ENCODE results near the gene CRTC1. TPM values are rescaled to one million over a fixed set of nuclear protein-coding genes. Genes with fewer than 3 reads are reported as not detected.
A peak's percentile ranks its signal among the peaks of the same experiment; 100 is the strongest.

Gene CRTC1
- total RNA-seq, 1 experiment from 2014 or later: 12.3 TPM

- Mint-ChIP-seq H3K9me3 (no peaks in the 10 kb centered on the region), H3K4me1 (peaks cover 43% of the 10 kb centered on the region), H3K27me3 (ENCODE audit: low read depth) (peaks cover 3% of the 10 kb centered on the region; the same call in 1 of the 2 replicates), H3K4me3 (no peak overlapping the region), H3K27ac (peak overlapping the region; percentile 81), H3K36me3 (no peaks in the 10 kb centered on the region)
- TF ChIP-seq MLX (CRISPR knock-in tag; IDR thresholded peaks at IDR 0.05): no peak
- no peak for TF ChIP-seq ZNF423 (CRISPR knock-in tag; IDR thresholded peaks at IDR 0.05)
- TF ChIP-seq ZNF396 (CRISPR knock-in tag; IDR thresholded peaks at IDR 0.05; ENCODE audit: borderline replicate concordance): no peak
- TF ChIP-seq IRF1 (CRISPR knock-in tag; IDR thresholded peaks at IDR 0.05): no peak
- TF ChIP-seq ERG (CRISPR knock-in tag; IDR thresholded peaks at IDR 0.05): no peak
- TF ChIP-seq CREM (CRISPR knock-in tag; IDR thresholded peaks at IDR 0.05): no peak
- TF ChIP-seq ZNF232 (CRISPR knock-in tag; IDR thresholded peaks at IDR 0.05): no peak
- TF ChIP-seq, protein P1, sequence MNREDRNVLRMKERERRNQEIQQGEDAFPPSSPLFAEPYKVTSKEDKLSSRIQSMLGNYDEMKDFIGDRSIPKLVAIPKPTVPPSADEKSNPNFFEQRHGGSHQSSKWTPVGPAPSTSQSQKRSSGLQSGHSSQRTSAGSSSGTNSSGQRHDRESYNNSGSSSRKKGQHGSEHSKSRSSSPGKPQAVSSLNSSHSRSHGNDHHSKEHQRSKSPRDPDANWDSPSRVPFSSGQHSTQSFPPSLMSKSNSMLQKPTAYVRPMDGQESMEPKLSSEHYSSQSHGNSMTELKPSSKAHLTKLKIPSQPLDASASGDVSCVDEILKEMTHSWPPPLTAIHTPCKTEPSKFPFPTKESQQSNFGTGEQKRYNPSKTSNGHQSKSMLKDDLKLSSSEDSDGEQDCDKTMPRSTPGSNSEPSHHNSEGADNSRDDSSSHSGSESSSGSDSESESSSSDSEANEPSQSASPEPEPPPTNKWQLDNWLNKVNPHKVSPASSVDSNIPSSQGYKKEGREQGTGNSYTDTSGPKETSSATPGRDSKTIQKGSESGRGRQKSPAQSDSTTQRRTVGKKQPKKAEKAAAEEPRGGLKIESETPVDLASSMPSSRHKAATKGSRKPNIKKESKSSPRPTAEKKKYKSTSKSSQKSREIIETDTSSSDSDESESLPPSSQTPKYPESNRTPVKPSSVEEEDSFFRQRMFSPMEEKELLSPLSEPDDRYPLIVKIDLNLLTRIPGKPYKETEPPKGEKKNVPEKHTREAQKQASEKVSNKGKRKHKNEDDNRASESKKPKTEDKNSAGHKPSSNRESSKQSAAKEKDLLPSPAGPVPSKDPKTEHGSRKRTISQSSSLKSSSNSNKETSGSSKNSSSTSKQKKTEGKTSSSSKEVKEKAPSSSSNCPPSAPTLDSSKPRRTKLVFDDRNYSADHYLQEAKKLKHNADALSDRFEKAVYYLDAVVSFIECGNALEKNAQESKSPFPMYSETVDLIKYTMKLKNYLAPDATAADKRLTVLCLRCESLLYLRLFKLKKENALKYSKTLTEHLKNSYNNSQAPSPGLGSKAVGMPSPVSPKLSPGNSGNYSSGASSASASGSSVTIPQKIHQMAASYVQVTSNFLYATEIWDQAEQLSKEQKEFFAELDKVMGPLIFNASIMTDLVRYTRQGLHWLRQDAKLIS (CRISPR knock-in tag; IDR thresholded peaks at IDR 0.05; ENCODE audit: borderline replicate concordance): no peak
- no peak for TF ChIP-seq IRF2 (CRISPR knock-in tag; IDR thresholded peaks at IDR 0.05; ENCODE audit: borderline replicate concordance, low read depth)
- TF ChIP-seq MYBL2 (CRISPR knock-in tag; IDR thresholded peaks at IDR 0.05): no peak
- TF ChIP-seq, protein P2, sequence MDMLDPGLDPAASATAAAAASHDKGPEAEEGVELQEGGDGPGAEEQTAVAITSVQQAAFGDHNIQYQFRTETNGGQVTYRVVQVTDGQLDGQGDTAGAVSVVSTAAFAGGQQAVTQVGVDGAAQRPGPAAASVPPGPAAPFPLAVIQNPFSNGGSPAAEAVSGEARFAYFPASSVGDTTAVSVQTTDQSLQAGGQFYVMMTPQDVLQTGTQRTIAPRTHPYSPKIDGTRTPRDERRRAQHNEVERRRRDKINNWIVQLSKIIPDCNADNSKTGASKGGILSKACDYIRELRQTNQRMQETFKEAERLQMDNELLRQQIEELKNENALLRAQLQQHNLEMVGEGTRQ (CRISPR knock-in tag; IDR thresholded peaks at IDR 0.05): no peak
- TF ChIP-seq ZNF219 (CRISPR knock-in tag; IDR thresholded peaks at IDR 0.05; ENCODE audit: borderline replicate concordance): no peak
- TF ChIP-seq NR3C1 (CRISPR knock-in tag; conservative IDR thresholded peaks at IDR 0.05; ENCODE audit: low read depth): no peak
- TF ChIP-seq GABPB1 (CRISPR knock-in tag; IDR thresholded peaks at IDR 0.05): no peak
- TF ChIP-seq ZNF121 (CRISPR knock-in tag; IDR thresholded peaks at IDR 0.05): no peak
- ChIA-PET CTCF (interaction anchor here (0.7 to 2.0 kb wide), 5 partner anchors 37 to 187 kb away, joined by 3 to 8 read pairs (median 4); partner anchors contain the start of gene TMEM59L), POLR2A (no interaction called here)
- DNase-seq (ENCODE audit: low spot score): no peak
- peak; percentile 23; the same call in 1 of the 2 replicates for ATAC-seq
Observed at GRCh38 chr19:18649371-18650020, 34.0 kb upstream of the CRTC1 start.

DNA sequence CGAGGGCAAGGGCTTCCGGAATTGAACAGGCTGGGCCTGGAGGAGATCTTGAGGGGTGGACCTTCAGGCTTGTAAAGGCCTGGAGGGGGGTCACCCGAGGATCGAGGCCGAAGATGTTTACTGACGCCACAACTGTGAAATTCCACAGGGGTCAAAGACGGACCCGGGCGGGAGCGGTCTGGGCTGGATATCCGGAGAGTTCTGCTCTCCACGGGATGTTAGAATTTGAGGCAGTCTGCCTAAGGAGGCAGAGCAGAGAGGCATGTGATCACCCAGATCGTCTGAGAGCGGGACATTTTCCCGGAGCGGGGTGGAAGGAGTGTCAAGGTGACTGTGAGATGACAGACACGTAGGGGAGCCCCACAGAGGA is 33.5 kb upstream of the CRTC1 start:
- CTCF ChIA-PET: interaction anchor here (1.7 kb wide), 1 partner anchor 161 kb away, joined by 3 read pairs; no protein-coding TSS in a partner anchor
- POLR2A ChIA-PET: no interaction called here
- peaks cover 3% of the 10 kb centered on the region; the same call in 1 of the 2 replicates for H3K27me3 Mint-ChIP-seq (ENCODE audit: low read depth)
- H3K9me3 Mint-ChIP-seq: no peaks in the 10 kb centered on the region
- ATAC-seq (no peak), DNase-seq (ENCODE audit: low spot score) (no peak)
- H3K36me3 Mint-ChIP-seq: no peaks in the 10 kb centered on the region
- H3K4me1 Mint-ChIP-seq: peaks cover 39% of the 10 kb centered on the region
- H3K4me3 Mint-ChIP-seq: no peak overlapping the region
- peak overlapping the region; percentile 44 for H3K27ac Mint-ChIP-seq
- TF ChIP-seq, protein P3, sequence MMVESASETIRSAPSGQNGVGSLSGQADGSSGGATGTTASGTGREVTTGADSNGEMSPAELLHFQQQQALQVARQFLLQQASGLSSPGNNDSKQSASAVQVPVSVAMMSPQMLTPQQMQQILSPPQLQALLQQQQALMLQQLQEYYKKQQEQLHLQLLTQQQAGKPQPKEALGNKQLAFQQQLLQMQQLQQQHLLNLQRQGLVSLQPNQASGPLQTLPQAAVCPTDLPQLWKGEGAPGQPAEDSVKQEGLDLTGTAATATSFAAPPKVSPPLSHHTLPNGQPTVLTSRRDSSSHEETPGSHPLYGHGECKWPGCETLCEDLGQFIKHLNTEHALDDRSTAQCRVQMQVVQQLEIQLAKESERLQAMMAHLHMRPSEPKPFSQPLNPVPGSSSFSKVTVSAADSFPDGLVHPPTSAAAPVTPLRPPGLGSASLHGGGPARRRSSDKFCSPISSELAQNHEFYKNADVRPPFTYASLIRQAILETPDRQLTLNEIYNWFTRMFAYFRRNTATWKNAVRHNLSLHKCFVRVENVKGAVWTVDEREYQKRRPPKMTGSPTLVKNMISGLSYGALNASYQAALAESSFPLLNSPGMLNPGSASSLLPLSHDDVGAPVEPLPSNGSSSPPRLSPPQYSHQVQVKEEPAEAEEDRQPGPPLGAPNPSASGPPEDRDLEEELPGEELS (CRISPR knock-in tag; IDR thresholded peaks at IDR 0.05): no peak
- TF ChIP-seq ZNF317 (CRISPR knock-in tag; IDR thresholded peaks at IDR 0.05; ENCODE audit: borderline replicate concordance, low read depth) (no peak), ZBTB43 (CRISPR knock-in tag; IDR thresholded peaks at IDR 0.05) (no peak), ZNF396 (CRISPR knock-in tag; IDR thresholded peaks at IDR 0.05; ENCODE audit: borderline replicate concordance) (no peak), GRHL2 (CRISPR knock-in tag; IDR thresholded peaks at IDR 0.05; ENCODE audit: insufficient replicate concordance, severe bottlenecking) (no peak)
- TF ChIP-seq, protein P4, sequence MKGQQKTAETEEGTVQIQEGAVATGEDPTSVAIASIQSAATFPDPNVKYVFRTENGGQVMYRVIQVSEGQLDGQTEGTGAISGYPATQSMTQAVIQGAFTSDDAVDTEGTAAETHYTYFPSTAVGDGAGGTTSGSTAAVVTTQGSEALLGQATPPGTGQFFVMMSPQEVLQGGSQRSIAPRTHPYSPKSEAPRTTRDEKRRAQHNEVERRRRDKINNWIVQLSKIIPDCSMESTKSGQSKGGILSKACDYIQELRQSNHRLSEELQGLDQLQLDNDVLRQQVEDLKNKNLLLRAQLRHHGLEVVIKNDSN (CRISPR knock-in tag; IDR thresholded peaks at IDR 0.05): no peak
